ENCODE results near the gene TMEM59.

GRCh38 chr1:54004481-54005049 lies 48.4 kb downstream of the TMEM59 start:
- TF ChIP-seq CTCF (conservative IDR thresholded peaks at IDR 0.05): no peak
- no peak for TF ChIP-seq EZH2 (IDR thresholded peaks at IDR 0.05; ENCODE audit: low read depth)

Data from PC-9 (cell line).